Kidney epithelial cell (primary cell): ENCODE data around the gene ADAM23. TPM values are rescaled to one million over a fixed set of nuclear protein-coding genes. Genes with fewer than 3 reads are reported as not detected.

Experiments
- DNase-seq: peaks from one replicate; pipeline ENCODE4 v3.0.0-alpha.2; 2010; ENCODE audit warnings: low read depth
- H3K27me3 ChIP-seq: 2 replicates; pipeline ENCODE4 v1.6.0; 2011; ENCODE audit warnings: low read length; ENCODE audit not compliant: control insufficient read depth, insufficient read depth
- H3K36me3 ChIP-seq: 2 replicates; pipeline ENCODE4 v1.5.1; 2011; ENCODE audit warnings: low read length; ENCODE audit not compliant: control insufficient read depth, insufficient read depth
- H3K4me3 ChIP-seq: 2 replicates; pipeline ENCODE4 v1.5.1; 2011; ENCODE audit warnings: low read depth, mild to moderate bottlenecking, control low read depth, low read length
- total RNA-seq: library from RNA; depleted of rRNA; stranded (reverse); fragments of >200 nt; gene quantifications from 2 replicates; pipeline ENCODE4 v1.2.3, GENCODE V29; 2015
- TF ChIP-seq, protein P1 (sequence below): IDR thresholded peaks from 2 replicates; pipeline ENCODE4 v1.5.1; 2011; ENCODE audit warnings: mild to moderate bottlenecking, moderate library complexity, low read length, control low read depth, inconsistent platforms; ENCODE audit not compliant: insufficient read depth, poor library complexity, severe bottlenecking

Gene ADAM23
- total RNA-seq, 1 donor from 2014 or later = 0.21 TPM

DNA sequence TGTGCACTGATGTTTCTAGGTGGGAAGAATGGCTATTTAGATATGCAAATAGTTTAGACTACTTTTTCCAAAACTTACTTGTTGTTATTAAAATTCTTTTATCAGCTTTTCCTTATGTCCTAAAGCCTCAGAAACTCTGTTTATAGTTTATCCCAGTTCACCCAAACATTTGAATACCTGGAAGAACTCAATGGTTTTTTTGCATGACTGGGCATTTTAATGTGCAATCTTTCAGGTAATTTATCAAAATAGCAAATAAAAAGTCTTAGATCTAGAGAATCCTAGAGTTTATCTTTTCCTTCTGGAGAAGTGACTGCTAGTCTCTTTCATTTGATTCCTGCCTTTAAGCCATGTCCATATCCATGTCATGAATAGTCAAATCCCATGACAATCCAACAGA, 9.6 kb upstream of the ADAM23 start:
- no peak for DNase-seq
- H3K4me3 ChIP-seq = no peak overlapping the region
- no peaks in the 10 kb centered on the region for H3K36me3 ChIP-seq
- no peaks in the 10 kb centered on the region for H3K27me3 ChIP-seq
- TF ChIP-seq, protein P1, sequence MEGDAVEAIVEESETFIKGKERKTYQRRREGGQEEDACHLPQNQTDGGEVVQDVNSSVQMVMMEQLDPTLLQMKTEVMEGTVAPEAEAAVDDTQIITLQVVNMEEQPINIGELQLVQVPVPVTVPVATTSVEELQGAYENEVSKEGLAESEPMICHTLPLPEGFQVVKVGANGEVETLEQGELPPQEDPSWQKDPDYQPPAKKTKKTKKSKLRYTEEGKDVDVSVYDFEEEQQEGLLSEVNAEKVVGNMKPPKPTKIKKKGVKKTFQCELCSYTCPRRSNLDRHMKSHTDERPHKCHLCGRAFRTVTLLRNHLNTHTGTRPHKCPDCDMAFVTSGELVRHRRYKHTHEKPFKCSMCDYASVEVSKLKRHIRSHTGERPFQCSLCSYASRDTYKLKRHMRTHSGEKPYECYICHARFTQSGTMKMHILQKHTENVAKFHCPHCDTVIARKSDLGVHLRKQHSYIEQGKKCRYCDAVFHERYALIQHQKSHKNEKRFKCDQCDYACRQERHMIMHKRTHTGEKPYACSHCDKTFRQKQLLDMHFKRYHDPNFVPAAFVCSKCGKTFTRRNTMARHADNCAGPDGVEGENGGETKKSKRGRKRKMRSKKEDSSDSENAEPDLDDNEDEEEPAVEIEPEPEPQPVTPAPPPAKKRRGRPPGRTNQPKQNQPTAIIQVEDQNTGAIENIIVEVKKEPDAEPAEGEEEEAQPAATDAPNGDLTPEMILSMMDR = no peak

DNA sequence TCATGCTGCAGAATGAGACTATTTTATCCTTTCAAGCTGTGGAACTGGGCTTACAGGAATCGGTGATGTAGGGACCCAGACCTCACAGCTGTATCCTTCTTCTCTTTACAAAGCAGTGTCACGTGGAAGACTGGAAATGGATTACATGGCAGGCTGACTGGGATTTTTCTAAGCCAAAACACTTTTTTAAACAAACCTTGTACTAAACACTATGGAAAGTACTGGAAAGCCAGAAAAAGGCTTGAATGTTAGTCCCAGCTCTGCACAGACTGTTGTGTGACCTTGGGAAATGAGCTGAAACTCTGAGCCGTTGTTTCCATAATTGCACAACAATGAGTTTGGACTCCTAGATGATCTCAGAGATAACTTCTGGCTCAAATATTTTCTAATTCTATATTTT, 7.6 kb upstream of the ADAM23 start:
- no peaks in the 10 kb centered on the region for H3K36me3 ChIP-seq
- DNase-seq = no peak
- H3K4me3 ChIP-seq = no peak overlapping the region
- TF ChIP-seq, protein P1 = no peak
- H3K27me3 ChIP-seq = peaks cover 6% of the 10 kb centered on the region

DNA sequence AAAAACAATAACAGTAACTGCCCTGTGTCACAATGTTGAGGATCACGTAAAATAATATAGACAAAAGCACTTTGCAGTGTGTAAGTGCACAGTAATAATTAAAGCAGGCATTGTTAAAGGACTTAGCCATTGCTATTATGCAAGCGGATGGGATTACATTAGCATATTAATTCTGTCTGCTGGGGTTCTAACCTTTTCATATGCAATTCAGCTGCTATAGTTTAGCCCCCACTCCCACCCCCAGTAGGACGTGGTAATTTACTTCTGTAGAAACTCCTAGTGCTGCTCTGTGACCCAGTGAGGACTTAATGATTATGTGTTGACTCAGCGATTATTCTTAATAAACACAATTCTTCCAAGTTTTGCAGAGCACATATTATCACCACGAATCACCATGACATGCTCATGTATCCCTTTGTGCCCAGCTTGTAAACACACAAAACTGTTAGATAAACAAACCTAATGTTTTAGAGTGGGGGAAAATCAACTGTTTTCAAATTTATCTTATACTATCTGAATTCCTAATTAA, 5.1 kb upstream of the ADAM23 start:
- peaks cover 23% of the 10 kb centered on the region for H3K27me3 ChIP-seq
- H3K4me3 ChIP-seq = no peak overlapping the region
- TF ChIP-seq, protein P1 = no peak
- H3K36me3 ChIP-seq = no peaks in the 10 kb centered on the region
- no peak for DNase-seq

DNA sequence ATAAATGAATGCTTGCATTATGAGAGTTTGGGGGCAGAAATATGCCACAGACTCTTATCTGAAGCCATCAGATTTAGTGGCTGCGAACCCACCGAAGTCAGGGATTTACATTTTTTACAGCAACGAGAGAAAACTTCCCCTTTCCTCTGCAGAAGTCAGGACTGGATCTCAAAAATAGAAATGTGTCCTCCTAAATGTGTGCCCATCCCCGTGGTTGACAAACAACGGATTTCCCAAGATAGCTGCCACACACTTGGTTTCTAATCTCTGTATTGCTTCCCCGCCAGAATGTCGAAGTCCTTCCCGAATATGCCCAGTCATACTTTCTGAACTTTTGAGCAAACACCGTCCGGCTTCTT, 879 bp upstream of the ADAM23 start:
- no peak for DNase-seq
- TF ChIP-seq, protein P1 = no peak
- Histone ChIP-seq H3K27me3 (peaks cover 32% of the 10 kb centered on the region), H3K4me3 (no peak overlapping the region), H3K36me3 (no peaks in the 10 kb centered on the region)

DNA sequence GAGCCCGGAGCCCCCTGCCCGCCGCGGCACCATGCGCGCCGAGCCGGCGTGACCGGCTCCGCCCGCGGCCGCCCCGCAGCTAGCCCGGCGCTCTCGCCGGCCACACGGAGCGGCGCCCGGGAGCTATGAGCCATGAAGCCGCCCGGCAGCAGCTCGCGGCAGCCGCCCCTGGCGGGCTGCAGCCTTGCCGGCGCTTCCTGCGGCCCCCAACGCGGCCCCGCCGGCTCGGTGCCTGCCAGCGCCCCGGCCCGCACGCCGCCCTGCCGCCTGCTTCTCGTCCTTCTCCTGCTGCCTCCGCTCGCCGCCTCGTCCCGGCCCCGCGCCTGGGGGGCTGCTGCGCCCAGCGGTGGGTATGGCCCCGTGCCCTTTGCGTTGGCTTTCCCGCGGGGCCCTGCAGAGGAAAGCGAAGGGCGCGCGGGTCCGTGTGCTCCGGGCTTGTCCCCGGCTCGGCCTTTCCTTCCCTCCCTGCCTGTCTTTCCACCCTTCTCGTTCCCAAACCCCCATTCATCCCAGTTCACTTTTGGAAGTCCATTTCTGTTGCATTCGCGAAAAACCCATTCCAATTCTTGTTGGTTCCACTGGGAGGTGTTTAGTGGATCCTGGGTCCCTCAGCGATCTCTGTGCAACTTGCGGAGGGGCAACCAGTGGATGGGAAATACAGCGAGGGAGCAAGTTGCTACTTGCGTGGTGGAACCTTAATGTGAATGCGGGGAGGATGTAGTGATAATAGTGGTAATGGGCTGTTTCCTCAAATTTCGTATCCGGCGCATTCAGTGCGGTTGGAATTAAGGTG, 599 bp downstream of the ADAM23 start:
- H3K4me3 ChIP-seq = peak overlapping the region; percentile 23
- peaks cover 32% of the 10 kb centered on the region for H3K27me3 ChIP-seq
- no peaks in the 10 kb centered on the region for H3K36me3 ChIP-seq
- no peak for DNase-seq
- TF ChIP-seq, protein P1 = no peak

DNA sequence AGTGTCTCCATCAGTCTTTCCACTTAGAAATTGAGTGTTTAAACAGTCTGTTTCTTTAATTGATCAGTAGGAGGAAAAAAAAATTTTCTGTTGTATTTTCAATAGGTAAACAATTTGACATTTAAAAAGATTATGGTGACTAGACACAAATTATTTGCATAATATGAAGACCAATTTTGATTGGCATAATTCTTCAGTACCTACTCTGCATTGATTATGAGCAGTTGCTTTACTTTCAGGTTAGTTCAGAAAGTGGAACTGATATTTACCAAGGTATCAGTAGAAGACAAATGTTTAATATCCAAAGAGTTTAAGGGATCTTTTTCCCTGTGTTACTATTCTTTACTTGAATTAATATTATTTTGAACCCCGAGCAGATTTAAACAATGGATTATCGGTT, 2.6 kb downstream of the ADAM23 start:
- TF ChIP-seq, protein P1 = no peak
- H3K36me3 ChIP-seq = no peaks in the 10 kb centered on the region
- no peak for DNase-seq
- peaks cover 27% of the 10 kb centered on the region for H3K27me3 ChIP-seq
- no peak overlapping the region for H3K4me3 ChIP-seq
